A549 treated with CORT108297 at 1 μM for 4 hours (cell line): Measurements from ENCODE around the gene DRICH1. TPM values are rescaled to one million over a fixed set of nuclear protein-coding genes. Genes with fewer than 3 reads are reported as not detected.

Source experiments
- total RNA-seq: library from RNA; stranded (reverse); fragments of 200-300 nt; extraction: Qiagen RNA extraction; gene quantifications from 5 replicates; pipeline ENCODE4 v1.2.3, GENCODE V29; 2022

DRICH1 gene
- total RNA-seq: 0.08 to 0.43 TPM (median 0.12 TPM) in 4 of 5 replicates, not detected in the other

GRCh38 chr22:23632178-23632577 is at the start of gene DRICH1:
TSS of gene DRICH1 (minus strand) at chr22:23632321. CDS start at chr22:23632023, 298 bp downstream.

GRCh38 chr22:23579870-23580575 is 52.1 kb downstream of the DRICH1 start, which contains the start of gene IGLL1:
TSS of gene IGLL1 (minus strand) at chr22:23580290. CDS start at chr22:23580190, 100 bp downstream.

Other genes starting within 250 kb of the DRICH1 start
- gene IGLL1, start 52.0 kb downstream of the DRICH1 start, total RNA-seq: not detected in 5 replicates
- gene RGL4, start 58.7 kb upstream of the DRICH1 start, total RNA-seq: 0.05 TPM in 1 of 5 replicates, not detected in the others
- 0.82 to 1.3 TPM (median 0.96 TPM) in 5 replicates for gene ZNF70, start 118.8 kb upstream of the DRICH1 start, total RNA-seq
- gene VPREB3, start 122.1 kb upstream of the DRICH1 start, total RNA-seq: 0.82 to 1.9 TPM (median 1.00 TPM) in 5 replicates
- gene C22orf15, start 130.7 kb upstream of the DRICH1 start, total RNA-seq: not detected in 5 replicates
- 73.8 to 194 TPM (median 186 TPM) in 5 replicates for gene CHCHD10, start 135.7 kb upstream of the DRICH1 start, total RNA-seq
- gene MMP11, start 140.5 kb upstream of the DRICH1 start, total RNA-seq: 0.12 to 0.24 TPM (median 0.21 TPM) in 5 replicates
- 47.8 to 56.3 TPM (median 51.4 TPM) in 5 replicates for gene SMARCB1, start 154.6 kb upstream of the DRICH1 start, total RNA-seq
- 0.17 to 1.6 TPM (median 0.34 TPM) in 5 replicates for gene DERL3, start 206.7 kb upstream of the DRICH1 start, total RNA-seq
- gene SLC2A11, start 225.6 kb upstream of the DRICH1 start, total RNA-seq: 6.4 to 9.9 TPM (median 9.7 TPM) in 5 replicates